Measurements from ENCODE around the gene CELF2.

DNA sequence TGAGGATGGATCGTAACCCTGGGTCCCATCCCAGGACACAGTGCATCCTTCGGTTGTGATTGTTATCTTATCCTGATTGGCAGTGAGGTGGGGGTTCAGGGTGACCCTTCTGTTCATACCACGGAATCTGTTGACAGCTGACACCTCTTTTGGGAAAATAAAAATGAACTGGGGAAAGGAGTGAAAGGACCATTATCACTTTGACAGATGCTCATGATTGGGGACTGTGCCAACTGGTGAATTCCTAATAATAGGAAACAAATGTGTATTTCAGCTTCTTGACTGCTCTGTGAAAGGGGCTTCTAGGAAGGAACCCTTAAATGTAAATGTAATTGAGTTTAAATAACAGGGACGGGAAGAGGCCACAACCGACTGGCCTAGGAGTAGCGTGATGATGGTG is 65.4 kb downstream of the CELF2 start:
- TF ChIP-seq, protein P1, sequence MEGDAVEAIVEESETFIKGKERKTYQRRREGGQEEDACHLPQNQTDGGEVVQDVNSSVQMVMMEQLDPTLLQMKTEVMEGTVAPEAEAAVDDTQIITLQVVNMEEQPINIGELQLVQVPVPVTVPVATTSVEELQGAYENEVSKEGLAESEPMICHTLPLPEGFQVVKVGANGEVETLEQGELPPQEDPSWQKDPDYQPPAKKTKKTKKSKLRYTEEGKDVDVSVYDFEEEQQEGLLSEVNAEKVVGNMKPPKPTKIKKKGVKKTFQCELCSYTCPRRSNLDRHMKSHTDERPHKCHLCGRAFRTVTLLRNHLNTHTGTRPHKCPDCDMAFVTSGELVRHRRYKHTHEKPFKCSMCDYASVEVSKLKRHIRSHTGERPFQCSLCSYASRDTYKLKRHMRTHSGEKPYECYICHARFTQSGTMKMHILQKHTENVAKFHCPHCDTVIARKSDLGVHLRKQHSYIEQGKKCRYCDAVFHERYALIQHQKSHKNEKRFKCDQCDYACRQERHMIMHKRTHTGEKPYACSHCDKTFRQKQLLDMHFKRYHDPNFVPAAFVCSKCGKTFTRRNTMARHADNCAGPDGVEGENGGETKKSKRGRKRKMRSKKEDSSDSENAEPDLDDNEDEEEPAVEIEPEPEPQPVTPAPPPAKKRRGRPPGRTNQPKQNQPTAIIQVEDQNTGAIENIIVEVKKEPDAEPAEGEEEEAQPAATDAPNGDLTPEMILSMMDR (IDR thresholded peaks at IDR 0.05) = no peak
- TF ChIP-seq EP300 (IDR thresholded peaks at IDR 0.05) (no peak), POLR2A (IDR thresholded peaks at IDR 0.05) (no peak)

Measured in suprapubic skin (tissue), 3 donors.